Testis (tissue), 2 donors: ENCODE results near the gene HES1.
"Not testable (repeated sequence)": the region's sequence is repeated elsewhere in the genome, so short reads cannot be mapped to it uniquely, and the experiment has no call there.

Source experiments
- POLR2A ChIP-seq: fragments of 450-650 bp; IDR thresholded peaks from one replicate; pipeline ENCODE4 v1.6.1; 2017; ENCODE audit warnings: antibody characterized with exemption, mild to moderate bottlenecking, moderate library complexity
- TF ChIP-seq, protein P1 (sequence below), 3 experiments: fragments of 450-650 bp in 2 of 3; fragments of 200-600 bp in 1 of 3; sonication (generic) in 1 of 3; IDR thresholded peaks; one replicate each; pipeline ENCODE4 v1.5.1; 2016 to 2019; ENCODE audit warnings: antibody characterized with exemption in 3 of 3, mild to moderate bottlenecking in 2 of 3, moderate library complexity in 1 of 3

- TF ChIP-seq, protein P1, sequence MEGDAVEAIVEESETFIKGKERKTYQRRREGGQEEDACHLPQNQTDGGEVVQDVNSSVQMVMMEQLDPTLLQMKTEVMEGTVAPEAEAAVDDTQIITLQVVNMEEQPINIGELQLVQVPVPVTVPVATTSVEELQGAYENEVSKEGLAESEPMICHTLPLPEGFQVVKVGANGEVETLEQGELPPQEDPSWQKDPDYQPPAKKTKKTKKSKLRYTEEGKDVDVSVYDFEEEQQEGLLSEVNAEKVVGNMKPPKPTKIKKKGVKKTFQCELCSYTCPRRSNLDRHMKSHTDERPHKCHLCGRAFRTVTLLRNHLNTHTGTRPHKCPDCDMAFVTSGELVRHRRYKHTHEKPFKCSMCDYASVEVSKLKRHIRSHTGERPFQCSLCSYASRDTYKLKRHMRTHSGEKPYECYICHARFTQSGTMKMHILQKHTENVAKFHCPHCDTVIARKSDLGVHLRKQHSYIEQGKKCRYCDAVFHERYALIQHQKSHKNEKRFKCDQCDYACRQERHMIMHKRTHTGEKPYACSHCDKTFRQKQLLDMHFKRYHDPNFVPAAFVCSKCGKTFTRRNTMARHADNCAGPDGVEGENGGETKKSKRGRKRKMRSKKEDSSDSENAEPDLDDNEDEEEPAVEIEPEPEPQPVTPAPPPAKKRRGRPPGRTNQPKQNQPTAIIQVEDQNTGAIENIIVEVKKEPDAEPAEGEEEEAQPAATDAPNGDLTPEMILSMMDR (IDR thresholded peaks at IDR 0.05): not testable (repeated sequence)
- TF ChIP-seq POLR2A: not testable (repeated sequence)
Measured at GRCh38 chr3:194090178-194090555, 45.8 kb upstream of the HES1 start.
